GM23248 (cell line): ENCODE data around the gene NAT8.
"Not testable (repeated sequence)": the region's sequence is repeated elsewhere in the genome, so short reads cannot be mapped to it uniquely, and the experiment has no call there.

ENCODE experiments used
- EZH2 ChIP-seq: fragments of 200-600 bp; sonication (generic); IDR thresholded peaks from 2 replicates; pipeline ENCODE4 v1.6.1; 2018; ENCODE audit warnings: antibody characterized with exemption, mild to moderate bottlenecking; ENCODE audit not compliant: insufficient read depth, poor library complexity, severe bottlenecking
- EZH2phosphoT487 ChIP-seq: fragments of 200-600 bp; sonication (generic); IDR thresholded peaks from 2 replicates; pipeline ENCODE4 v1.6.1; 2018; ENCODE audit warnings: antibody characterized with exemption, moderate library complexity, mild to moderate bottlenecking, low read depth; ENCODE audit not compliant: insufficient read depth

DNA sequence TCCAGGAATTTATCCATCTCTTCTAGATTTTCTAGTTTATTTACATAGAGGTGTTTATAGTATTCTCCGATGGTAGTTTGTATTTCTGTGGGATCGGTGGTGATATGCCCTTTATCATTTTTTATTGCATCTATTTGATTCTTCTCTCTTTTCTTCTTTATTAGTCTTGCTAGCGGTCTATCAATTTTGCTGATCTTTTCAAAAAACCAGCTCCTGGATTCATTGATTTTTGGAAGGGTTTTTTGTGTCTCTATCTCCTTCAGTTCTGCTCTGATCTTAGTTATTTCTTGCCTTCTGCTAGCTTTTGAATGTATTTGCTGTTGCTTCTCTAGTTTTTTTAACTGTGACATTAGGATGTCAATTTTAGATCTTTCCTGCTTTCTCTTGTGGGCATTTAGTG, 25.0 kb upstream of the NAT8 start:
- TF ChIP-seq EZH2, EZH2phosphoT487: not testable (repeated sequence)
